Measurements from ENCODE around the gene NUMBL. TPM values are rescaled to one million over a fixed set of nuclear protein-coding genes. Genes with fewer than 3 reads are reported as not detected.

NUMBL gene
- total and polyA plus RNA-seq, 2 experiments from 2014 or later: 33.4 to 35.1 TPM

GRCh38 chr19:40674291-40674690, 16.2 kb downstream of the NUMBL start:
- peaks cover 74% of the 10 kb centered on the region for H3K36me3 ChIP-seq (ENCODE audit: low read depth)
- in situ Hi-C loops (cut with MboI): loop anchor here (25.0 kb wide), 1 partner anchor 463 kb away; no protein-coding TSS in a partner anchor
- H4K20me1 ChIP-seq (ENCODE audit: insufficient read depth): no peaks in the 10 kb centered on the region
- H3K4me2 ChIP-seq (ENCODE audit: unreplicated experiment): no peak overlapping the region
- no peaks in the 10 kb centered on the region for H3K79me2 ChIP-seq (ENCODE audit: insufficient read depth)
- WGBS, 2 experiments (ENCODE audit: low coverage in 1 of 2, low lambda C conversion rate in 2 of 2, missing lambda C conversion rate in 2 of 2): 69 to 78% methylated on average over 3 of the region's 3 CpGs
- no peak for DNase-seq
- TF ChIP-seq EZH2 (IDR thresholded peaks at IDR 0.05; ENCODE audit: insufficient read depth, poor library complexity, severe bottlenecking): no peak
- TF ChIP-seq EZH2phosphoT487 (IDR thresholded peaks at IDR 0.05; ENCODE audit: insufficient read depth, low read depth): no peak
- H3K27ac ChIP-seq: no peak overlapping the region
- H3K4me3 ChIP-seq: no peak overlapping the region
- no peak overlapping the region for H2AFZ ChIP-seq
- no peaks in the 10 kb centered on the region for H3K4me1 ChIP-seq (ENCODE audit: insufficient read depth)
- no peaks in the 10 kb centered on the region for H3K9me3 ChIP-seq (ENCODE audit: low read depth)
- no peaks in the 10 kb centered on the region for H3K9me2 ChIP-seq (ENCODE audit: insufficient read depth)
- no peaks in the 10 kb centered on the region for H3K27me3 ChIP-seq (replicated peaks; ENCODE audit: insufficient read depth)
- no peak overlapping the region for H3K9ac ChIP-seq
- peaks cover 7% of the 10 kb centered on the region; the same call in 1 of the 2 replicates for H3F3A ChIP-seq (ENCODE audit: insufficient read depth)

- Histone ChIP-seq H3K36me3 (ENCODE audit: low read depth) (peaks cover 75% of the 10 kb centered on the region), H3K9ac (no peak overlapping the region), H4K20me1 (ENCODE audit: insufficient read depth) (no peaks in the 10 kb centered on the region), H3K9me2 (ENCODE audit: insufficient read depth) (no peaks in the 10 kb centered on the region), H3K4me1 (ENCODE audit: insufficient read depth) (no peaks in the 10 kb centered on the region), H3F3A (ENCODE audit: insufficient read depth) (peaks cover 16% of the 10 kb centered on the region; the same call in 1 of the 2 replicates), H3K9me3 (ENCODE audit: low read depth) (no peaks in the 10 kb centered on the region), H3K27me3 (replicated peaks; ENCODE audit: insufficient read depth) (no peaks in the 10 kb centered on the region), H3K79me2 (ENCODE audit: insufficient read depth) (no peaks in the 10 kb centered on the region), H3K4me2 (ENCODE audit: unreplicated experiment) (no peak overlapping the region), H3K4me3 (no peak overlapping the region), H3K27ac (no peak overlapping the region), H2AFZ (no peak overlapping the region)
- in situ Hi-C loops (cut with MboI): loop anchor here (25.0 kb wide), 1 partner anchor 464 kb away; no protein-coding TSS in a partner anchor
- TF ChIP-seq EZH2phosphoT487 (IDR thresholded peaks at IDR 0.05; ENCODE audit: insufficient read depth, low read depth): no peak
- TF ChIP-seq EZH2 (IDR thresholded peaks at IDR 0.05; ENCODE audit: insufficient read depth, poor library complexity, severe bottlenecking): no peak
- WGBS, 2 experiments (ENCODE audit: low coverage in 1 of 2, low lambda C conversion rate in 2 of 2, missing lambda C conversion rate in 2 of 2): 88 to 92% methylated on average over 11 of the region's 11 CpGs
- DNase-seq: no peak
These were observed 17.1 kb downstream of the NUMBL start for GRCh38 chr19:40673397-40673796.

- peaks cover 68% of the 10 kb centered on the region for H3K36me3 ChIP-seq (ENCODE audit: low read depth)
- TF ChIP-seq EZH2 (IDR thresholded peaks at IDR 0.05; ENCODE audit: insufficient read depth, poor library complexity, severe bottlenecking): no peak
- TF ChIP-seq EZH2phosphoT487 (IDR thresholded peaks at IDR 0.05; ENCODE audit: insufficient read depth, low read depth): no peak
- H3K79me2 ChIP-seq (ENCODE audit: insufficient read depth): no peaks in the 10 kb centered on the region
- WGBS, 2 experiments (ENCODE audit: low coverage in 1 of 2, low lambda C conversion rate in 2 of 2, missing lambda C conversion rate in 2 of 2): 85 to 86% methylated on average over 7 of the region's 7 CpGs
- H3K27ac ChIP-seq: no peak overlapping the region
- H3K4me2 ChIP-seq (ENCODE audit: unreplicated experiment): no peak overlapping the region
- no peaks in the 10 kb centered on the region for H3K9me2 ChIP-seq (ENCODE audit: insufficient read depth)
- H3F3A ChIP-seq (ENCODE audit: insufficient read depth): peaks cover 16% of the 10 kb centered on the region; the same call in 1 of the 2 replicates
- no peak for DNase-seq
- no peaks in the 10 kb centered on the region for H3K9me3 ChIP-seq (ENCODE audit: low read depth)
- H4K20me1 ChIP-seq (ENCODE audit: insufficient read depth): no peaks in the 10 kb centered on the region
- no peaks in the 10 kb centered on the region for H3K27me3 ChIP-seq (replicated peaks; ENCODE audit: insufficient read depth)
- H2AFZ ChIP-seq: no peak overlapping the region
- H3K9ac ChIP-seq: no peak overlapping the region
- in situ Hi-C loops (cut with MboI): loop anchor here (25.0 kb wide), 1 partner anchor 465 kb away; no protein-coding TSS in a partner anchor
- no peak overlapping the region for H3K4me3 ChIP-seq
- H3K4me1 ChIP-seq (ENCODE audit: insufficient read depth): no peaks in the 10 kb centered on the region
These were observed 17.7 kb downstream of the NUMBL start for GRCh38 chr19:40672573-40673299.

- no peak overlapping the region for H3K9ac ChIP-seq
- no peak overlapping the region for H2AFZ ChIP-seq
- no peak for DNase-seq
- peaks cover 17% of the 10 kb centered on the region; the same call in 1 of the 2 replicates for H3F3A ChIP-seq (ENCODE audit: insufficient read depth)
- no peak overlapping the region for H3K4me2 ChIP-seq (ENCODE audit: unreplicated experiment)
- no peak overlapping the region for H3K4me3 ChIP-seq
- H3K27me3 ChIP-seq (replicated peaks; ENCODE audit: insufficient read depth): no peaks in the 10 kb centered on the region
- H3K79me2 ChIP-seq (ENCODE audit: insufficient read depth): no peaks in the 10 kb centered on the region
- no peak overlapping the region for H3K27ac ChIP-seq
- H4K20me1 ChIP-seq (ENCODE audit: insufficient read depth): no peaks in the 10 kb centered on the region
- peaks cover 1% of the 10 kb centered on the region for H3K4me1 ChIP-seq (ENCODE audit: insufficient read depth)
- peaks cover 61% of the 10 kb centered on the region for H3K36me3 ChIP-seq (ENCODE audit: low read depth)
- 74 to 78% methylated on average over 2 of the region's 2 CpGs for WGBS, 2 experiments (ENCODE audit: low coverage in 1 of 2, low lambda C conversion rate in 2 of 2, missing lambda C conversion rate in 2 of 2)
- TF ChIP-seq EZH2 (IDR thresholded peaks at IDR 0.05; ENCODE audit: insufficient read depth, poor library complexity, severe bottlenecking): no peak
- in situ Hi-C loops (cut with MboI): loop anchor here (25.0 kb wide), 1 partner anchor 465 kb away; no protein-coding TSS in a partner anchor
- no peaks in the 10 kb centered on the region for H3K9me2 ChIP-seq (ENCODE audit: insufficient read depth)
- H3K9me3 ChIP-seq (ENCODE audit: low read depth): no peaks in the 10 kb centered on the region
These were observed 18.4 kb downstream of the NUMBL start for GRCh38 chr19:40672038-40672437.

All from GM23248 (cell line).